A673 (cell line): ENCODE measurements around the gene KHK. TPM values are rescaled to one million over a fixed set of nuclear protein-coding genes. Genes with fewer than 3 reads are reported as not detected.

Experiments
- BruUV-seq: library from RNA; stranded (reverse); fragments of 400-500 nt; replicated peaks from 2 replicates; lab custom pipeline; 2021; lab: Mats Ljungman, UMichigan
- CTCF ChIA-PET: fragments of 300-600 bp; sonication (Branson Sonifier 250); formaldehyde crosslinking; loops from one replicate; lab custom pipeline; 2022; ENCODE audit warnings: antibody characterized with exemption; lab: Charles Lee
- POLR2A ChIA-PET: fragments of 300-600 bp; sonication (Branson Sonifier 250); formaldehyde crosslinking; loops from one replicate; lab custom pipeline; 2022; ENCODE audit warnings: antibody characterized with exemption; ENCODE audit not compliant: low non-redundant PET; lab: Charles Lee
- DNase-seq: peaks from one replicate; pipeline ENCODE4 v3.0.0-alpha.2; 2015; ENCODE audit warnings: low spot score
- H3K27ac ChIP-seq: fragments of 200-600 bp; sonication (generic); 2 replicates; pipeline ENCODE4 v1.5.1; 2016; ENCODE audit warnings: mixed run types, low read depth, mild to moderate bottlenecking, mixed read lengths, antibody characterized with exemption, low read length; ENCODE audit not compliant: poor library complexity, severe bottlenecking
- H3K27me3 ChIP-seq: fragments of 200-600 bp; sonication (generic); replicated peaks from 2 replicates; pipeline ENCODE4 v1.6.1; 2017; ENCODE audit warnings: mixed run types, low read depth, mild to moderate bottlenecking, mixed read lengths, antibody characterized with exemption, low read length; ENCODE audit not compliant: insufficient read depth, poor library complexity
- H3K36me3 ChIP-seq: fragments of 200-600 bp; sonication (generic); 2 replicates; pipeline ENCODE4 v1.6.1; 2016; ENCODE audit warnings: mixed run types, mild to moderate bottlenecking, mixed read lengths, antibody characterized with exemption, low read length; ENCODE audit not compliant: insufficient read depth, poor library complexity, severe bottlenecking
- H3K4me1 ChIP-seq: fragments of 200-600 bp; sonication (generic); 2 replicates; pipeline ENCODE4 v1.6.1; 2017; ENCODE audit warnings: mixed run types, mild to moderate bottlenecking, mixed read lengths, antibody characterized with exemption, low read length; ENCODE audit not compliant: insufficient read depth, poor library complexity, severe bottlenecking
- H3K4me3 ChIP-seq: fragments of 200-600 bp; sonication (generic); 2 replicates; pipeline ENCODE4 v1.5.1; 2016; ENCODE audit warnings: low read depth, mixed run types, mild to moderate bottlenecking, mixed read lengths, low read length; ENCODE audit not compliant: poor library complexity, severe bottlenecking
- H3K9me3 ChIP-seq: fragments of 200-600 bp; sonication (generic); 2 replicates; pipeline ENCODE4 v1.6.1; 2016; ENCODE audit warnings: mixed run types, low read depth, mild to moderate bottlenecking, mixed read lengths, antibody characterized with exemption, low read length; ENCODE audit not compliant: poor library complexity, severe bottlenecking
- CTCF ChIP-seq: fragments of 300-800, 200-600 bp; sonication (generic); conservative IDR thresholded peaks from 2 replicates; pipeline ENCODE4 v1.5.1; 2017; ENCODE audit warnings: low read depth, mild to moderate bottlenecking, antibody characterized with exemption, low read length, moderate library complexity, mixed read lengths
- EZH2 ChIP-seq: fragments of 200-600 bp; sonication (generic); IDR thresholded peaks from 2 replicates; pipeline ENCODE4 v1.6.1; 2017; ENCODE audit warnings: borderline replicate concordance, low read depth, mild to moderate bottlenecking, mixed read lengths, antibody characterized with exemption, low read length; ENCODE audit not compliant: poor library complexity, severe bottlenecking
- intact Hi-C: fragments of 100-400 bp; cut with micrococcal nuclease; formaldehyde crosslinking; loops from one replicate; pipeline ENCODE4 v1.10.0; 2022; ENCODE audit not compliant: unreplicated experiment
- total RNA-seq: library from RNA; stranded (reverse); gene quantifications from 2 replicates; pipeline ENCODE4 v1.2.3, GENCODE V29; 2021

Gene KHK
- total RNA-seq, 1 experiment from 2014 or later: 40.2 TPM

- no peak for DNase-seq
- intact Hi-C loops: no loop called here
- no peak for TF ChIP-seq CTCF
- TF ChIP-seq EZH2: no peak
- H3K4me3 ChIP-seq: no peak overlapping the region
- ChIA-PET CTCF (no interaction called here), POLR2A (no interaction called here)
- no TSS peak for BruUV-seq
- peaks cover 7% of the 10 kb centered on the region for H3K4me1 ChIP-seq
- H3K27me3 ChIP-seq: no peaks in the 10 kb centered on the region
- H3K27ac ChIP-seq: no peak overlapping the region
- H3K9me3 ChIP-seq: no peaks in the 10 kb centered on the region
- peaks cover 26% of the 10 kb centered on the region for H3K36me3 ChIP-seq
These were observed 48.9 kb downstream of the KHK start for GRCh38 chr2:27135478-27135955.

GRCh38 chr2:27136751-27137150 lies 50.2 kb downstream of the KHK start:
- BruUV-seq: no TSS peak
- DNase-seq: no peak
- Histone ChIP-seq H3K9me3 (no peaks in the 10 kb centered on the region), H3K4me3 (no peak overlapping the region), H3K27ac (no peak overlapping the region), H3K36me3 (peaks cover 14% of the 10 kb centered on the region), H3K4me1 (peaks cover 7% of the 10 kb centered on the region), H3K27me3 (no peaks in the 10 kb centered on the region)
- intact Hi-C loops: no loop called here
- no peak for TF ChIP-seq CTCF
- no peak for TF ChIP-seq EZH2
- POLR2A ChIA-PET: no interaction called here
- CTCF ChIA-PET: no interaction called here

GRCh38 chr2:27137322-27137935 lies 50.9 kb downstream of the KHK start:
- CTCF ChIA-PET: no interaction called here
- Histone ChIP-seq H3K27me3 (no peaks in the 10 kb centered on the region), H3K27ac (no peak overlapping the region), H3K4me3 (no peak overlapping the region), H3K36me3 (peaks cover 8% of the 10 kb centered on the region), H3K4me1 (peaks cover 7% of the 10 kb centered on the region), H3K9me3 (no peaks in the 10 kb centered on the region)
- DNase-seq: no peak
- POLR2A ChIA-PET: no interaction called here
- intact Hi-C loops: no loop called here
- TF ChIP-seq EZH2: no peak
- no peak for TF ChIP-seq CTCF
- no TSS peak for BruUV-seq
